Nephron (organoid): ENCODE data around the gene RPRD2.

Source experiments
- H3K27ac Mint-ChIP-seq, 3 experiments: 2 replicates each; pipeline ENCODE4 v1.8.0; 2020; ENCODE audit warnings: mixed read lengths in 3 of 3, mild to moderate bottlenecking in 2 of 3, moderate library complexity in 1 of 3
- H3K27me3 Mint-ChIP-seq: 2 replicates; pipeline ENCODE4 v1.8.0; 2021; ENCODE audit warnings: low read depth, mild to moderate bottlenecking, moderate library complexity, mixed read lengths
- H3K36me3 Mint-ChIP-seq: 2 replicates; pipeline ENCODE4 v1.8.0; 2020; ENCODE audit warnings: low read depth, mixed read lengths
- H3K4me1 Mint-ChIP-seq: 2 replicates; pipeline ENCODE4 v1.8.0; 2020; ENCODE audit warnings: mixed read lengths
- H3K4me3 Mint-ChIP-seq, 3 experiments: 2 replicates each; pipeline ENCODE4 v1.8.0; 2020; ENCODE audit warnings: mild to moderate bottlenecking in 3 of 3, mixed read lengths in 3 of 3, moderate library complexity in 2 of 3
- H3K9me3 Mint-ChIP-seq: 2 replicates; pipeline ENCODE4 v1.8.0; 2020; ENCODE audit warnings: mixed read lengths
- TF ChIP-seq, protein P1 (sequence below), 3 experiments: fragments of 200-600 bp; sonication (generic); IDR thresholded peaks; one replicate each; pipeline ENCODE4 v1.5.0; 2021; ENCODE audit warnings: antibody characterized with exemption in 3 of 3; ENCODE audit not compliant: unreplicated experiment in 3 of 3

Gene RPRD2

DNA sequence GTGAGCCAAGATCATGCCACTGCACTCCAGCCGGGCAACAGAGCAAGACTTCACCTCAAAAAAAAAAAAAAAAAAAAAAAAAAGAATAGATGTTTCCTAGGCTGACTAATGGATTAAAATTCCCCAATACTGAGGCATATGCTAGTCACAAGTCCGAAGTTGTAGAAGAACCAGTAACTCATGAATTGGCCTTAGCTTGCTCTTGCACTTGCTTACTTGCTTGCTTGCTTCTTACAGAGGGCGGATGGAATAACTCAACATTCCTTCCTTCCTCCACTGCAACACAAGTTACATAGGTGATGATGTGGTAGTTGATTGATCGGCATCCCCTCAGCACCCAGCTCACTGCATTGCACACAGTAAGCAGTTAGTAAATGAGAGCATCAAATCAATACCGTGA is 120.5 kb downstream of the RPRD2 start:
- Mint-ChIP-seq H3K4me1 (peaks cover 13% of the 10 kb centered on the region), H3K4me3 (no peak overlapping the region)

DNA sequence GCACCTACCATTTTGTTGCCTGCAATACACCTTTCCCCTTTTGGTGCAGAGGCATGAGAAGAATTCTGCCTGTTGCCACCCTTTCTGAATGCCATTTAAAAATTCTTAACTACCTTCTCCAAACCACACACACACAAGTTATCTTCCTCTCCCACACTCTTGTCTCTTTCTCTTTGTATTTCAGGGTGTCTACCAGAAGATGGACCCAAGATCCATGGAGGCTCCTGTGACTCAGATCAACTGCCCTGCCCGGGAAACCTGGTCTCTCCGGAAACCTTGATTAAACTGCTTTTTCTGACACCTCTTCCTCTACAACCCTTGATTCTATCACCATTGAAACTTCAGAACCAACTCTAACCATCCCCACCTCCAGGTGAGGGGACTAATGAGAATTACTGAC is 120.9 kb downstream of the RPRD2 start:
- H3K27me3 Mint-ChIP-seq: no peaks in the 10 kb centered on the region
- no peaks in the 10 kb centered on the region for H3K9me3 Mint-ChIP-seq
- peaks cover 8% of the 10 kb centered on the region for H3K36me3 Mint-ChIP-seq
- peaks cover 13% of the 10 kb centered on the region for H3K4me1 Mint-ChIP-seq
- peak overlapping the region in 1 of 3 experiments; percentile 23 for H3K27ac Mint-ChIP-seq
- peak overlapping the region; percentile 46 to 68 (median 63) for H3K4me3 Mint-ChIP-seq
- TF ChIP-seq, protein P1, sequence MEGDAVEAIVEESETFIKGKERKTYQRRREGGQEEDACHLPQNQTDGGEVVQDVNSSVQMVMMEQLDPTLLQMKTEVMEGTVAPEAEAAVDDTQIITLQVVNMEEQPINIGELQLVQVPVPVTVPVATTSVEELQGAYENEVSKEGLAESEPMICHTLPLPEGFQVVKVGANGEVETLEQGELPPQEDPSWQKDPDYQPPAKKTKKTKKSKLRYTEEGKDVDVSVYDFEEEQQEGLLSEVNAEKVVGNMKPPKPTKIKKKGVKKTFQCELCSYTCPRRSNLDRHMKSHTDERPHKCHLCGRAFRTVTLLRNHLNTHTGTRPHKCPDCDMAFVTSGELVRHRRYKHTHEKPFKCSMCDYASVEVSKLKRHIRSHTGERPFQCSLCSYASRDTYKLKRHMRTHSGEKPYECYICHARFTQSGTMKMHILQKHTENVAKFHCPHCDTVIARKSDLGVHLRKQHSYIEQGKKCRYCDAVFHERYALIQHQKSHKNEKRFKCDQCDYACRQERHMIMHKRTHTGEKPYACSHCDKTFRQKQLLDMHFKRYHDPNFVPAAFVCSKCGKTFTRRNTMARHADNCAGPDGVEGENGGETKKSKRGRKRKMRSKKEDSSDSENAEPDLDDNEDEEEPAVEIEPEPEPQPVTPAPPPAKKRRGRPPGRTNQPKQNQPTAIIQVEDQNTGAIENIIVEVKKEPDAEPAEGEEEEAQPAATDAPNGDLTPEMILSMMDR (IDR thresholded peaks at IDR 0.05; ENCODE audit: unreplicated experiment in 3 of 3): no peak

More for the DNA sequence above, 120.5 kb downstream of the RPRD2 start:
- peaks cover 7% of the 10 kb centered on the region for H3K36me3 Mint-ChIP-seq
- H3K27ac Mint-ChIP-seq: no peak overlapping the region
- H3K27me3 Mint-ChIP-seq: no peaks in the 10 kb centered on the region
- H3K9me3 Mint-ChIP-seq: no peaks in the 10 kb centered on the region
- TF ChIP-seq, protein P1 (IDR thresholded peaks at IDR 0.05; ENCODE audit: unreplicated experiment in 3 of 3): no peak

DNA sequence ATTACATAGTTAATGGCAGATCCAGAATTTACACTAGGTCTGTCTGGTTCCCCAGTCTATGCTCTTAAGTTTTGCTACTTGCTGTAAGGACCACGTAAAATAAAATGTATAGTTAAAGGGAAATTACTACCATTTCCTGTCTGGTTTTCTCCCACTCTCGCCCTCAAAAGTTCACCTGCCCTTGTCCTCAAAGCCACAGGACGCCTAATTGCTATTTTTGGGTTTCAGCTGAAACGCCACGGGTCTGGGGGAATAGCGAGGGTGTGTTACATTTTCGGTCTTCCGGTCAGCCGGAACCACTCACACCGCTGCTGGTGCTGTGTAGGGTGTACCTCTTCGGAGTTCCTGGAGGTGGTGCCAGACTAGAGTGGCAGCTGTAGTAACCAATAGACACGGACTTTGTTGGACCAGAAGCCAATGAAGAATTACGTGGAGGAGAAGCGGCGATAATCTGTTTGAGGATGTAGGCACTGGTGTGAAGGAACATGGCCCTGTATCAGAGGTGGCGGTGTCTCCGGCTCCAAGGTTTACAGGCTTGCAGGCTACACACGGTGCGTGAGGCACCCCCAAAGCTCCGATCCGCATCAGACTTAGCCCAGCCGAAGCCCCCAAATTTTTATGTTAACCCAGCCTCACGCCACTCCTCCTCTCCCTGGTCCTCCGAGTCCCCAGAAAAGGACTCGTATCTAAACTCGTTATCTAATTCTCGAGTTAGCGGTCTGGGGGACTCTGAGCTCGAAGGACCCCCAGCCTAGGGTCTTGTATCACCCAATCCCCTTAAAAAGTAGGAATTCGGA is 123.2 kb downstream of the RPRD2 start, which contains the start of gene TARS2:
Gene TARS2 (plus strand): TSS at position 454 of the 797 bp plus-strand sequence. CDS start 32 bp downstream, at position 486.
- no peaks in the 10 kb centered on the region for H3K9me3 Mint-ChIP-seq
- peaks cover 13% of the 10 kb centered on the region for H3K4me1 Mint-ChIP-seq
- TF ChIP-seq, protein P1 (IDR thresholded peaks at IDR 0.05; ENCODE audit: unreplicated experiment in 3 of 3): peak in 1 of 3 experiments; percentile 8
- H3K36me3 Mint-ChIP-seq: peaks cover 23% of the 10 kb centered on the region
- peak within 1 kb of the TSS; percentile 86 to 91 (median 87) for H3K27ac Mint-ChIP-seq
- no peaks in the 10 kb centered on the region for H3K27me3 Mint-ChIP-seq
- peak within 1 kb of the TSS; percentile 83 to 90 (median 86) for H3K4me3 Mint-ChIP-seq

DNA sequence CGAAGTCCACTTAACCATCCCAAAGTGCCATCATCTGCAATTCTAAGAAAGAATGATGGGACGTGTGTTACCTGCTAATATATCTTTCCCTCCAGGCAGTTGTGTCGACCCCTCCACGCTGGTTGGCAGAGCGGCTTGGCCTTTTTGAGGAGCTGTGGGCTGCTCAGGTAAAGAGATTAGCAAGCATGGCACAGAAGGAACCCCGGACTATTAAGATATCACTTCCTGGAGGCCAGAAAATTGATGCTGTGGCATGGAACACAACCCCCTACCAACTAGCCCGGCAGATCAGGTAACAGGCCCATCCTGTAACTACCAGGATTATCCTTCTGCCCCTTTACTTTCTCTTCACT is 123.8 kb downstream of the RPRD2 start:
- TF ChIP-seq, protein P1 (IDR thresholded peaks at IDR 0.05; ENCODE audit: unreplicated experiment in 3 of 3): no peak
- H3K9me3 Mint-ChIP-seq: no peaks in the 10 kb centered on the region
- H3K27ac Mint-ChIP-seq: peak overlapping the region; percentile 86 to 91 (median 87)

DNA sequence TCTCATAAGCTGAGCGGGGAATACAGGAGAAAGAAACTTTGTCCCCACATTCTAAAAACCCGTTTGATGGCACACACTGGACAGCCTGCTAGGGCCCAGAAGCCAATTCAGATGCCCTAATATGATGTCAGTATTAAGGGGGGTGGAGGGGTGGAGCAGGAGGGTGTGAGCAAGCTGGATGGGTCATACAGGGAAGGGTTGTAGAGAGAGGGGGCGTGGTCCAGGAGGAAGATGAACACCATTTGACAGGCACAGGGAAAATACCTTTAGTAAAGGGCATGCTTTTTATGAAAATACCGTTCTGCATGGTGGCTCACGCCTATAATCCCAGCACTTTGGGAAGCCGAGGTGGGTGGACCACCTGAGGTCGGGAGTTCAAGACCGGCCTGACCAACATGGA is 129.2 kb downstream of the RPRD2 start:
- Mint-ChIP-seq H3K27me3 (no peaks in the 10 kb centered on the region), H3K27ac (no peak overlapping the region), H3K4me3 (no peak overlapping the region), H3K36me3 (peaks cover 61% of the 10 kb centered on the region), H3K9me3 (no peaks in the 10 kb centered on the region), H3K4me1 (peaks cover 6% of the 10 kb centered on the region)
- TF ChIP-seq, protein P1 (IDR thresholded peaks at IDR 0.05; ENCODE audit: unreplicated experiment in 3 of 3): no peak

More for the DNA sequence above, 123.8 kb downstream of the RPRD2 start:
- Mint-ChIP-seq H3K4me3 (peak overlapping the region; percentile 83 to 90 (median 86)), H3K4me1 (peaks cover 13% of the 10 kb centered on the region), H3K27me3 (no peaks in the 10 kb centered on the region), H3K36me3 (peaks cover 27% of the 10 kb centered on the region)

DNA sequence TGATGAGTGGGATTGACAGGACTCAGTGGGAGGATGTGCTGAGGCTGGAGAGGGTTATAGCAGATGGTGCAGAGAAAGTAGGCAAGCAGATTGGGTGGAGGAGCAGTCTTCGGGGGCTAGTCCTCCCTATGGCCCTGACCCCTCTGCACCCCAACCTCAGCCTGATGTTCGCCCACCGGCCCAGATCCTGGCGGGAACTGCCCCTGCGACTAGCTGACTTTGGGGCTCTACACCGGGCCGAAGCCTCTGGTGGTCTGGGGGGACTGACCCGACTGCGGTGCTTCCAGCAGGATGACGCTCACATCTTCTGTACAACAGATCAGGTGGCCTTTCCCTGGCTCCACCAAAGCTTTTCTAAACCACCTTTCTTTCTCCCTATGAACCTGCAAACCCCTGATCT is 134.4 kb downstream of the RPRD2 start:
- H3K4me3 Mint-ChIP-seq: no peak overlapping the region
- no peaks in the 10 kb centered on the region for H3K27me3 Mint-ChIP-seq
- H3K4me1 Mint-ChIP-seq: no peaks in the 10 kb centered on the region
- H3K36me3 Mint-ChIP-seq: peaks cover 59% of the 10 kb centered on the region
- no peaks in the 10 kb centered on the region for H3K9me3 Mint-ChIP-seq
- TF ChIP-seq, protein P1 (IDR thresholded peaks at IDR 0.05; ENCODE audit: unreplicated experiment in 3 of 3): no peak
- no peak overlapping the region for H3K27ac Mint-ChIP-seq
